ENCODE results near the gene ZNF567.

ZNF567 gene

DNA sequence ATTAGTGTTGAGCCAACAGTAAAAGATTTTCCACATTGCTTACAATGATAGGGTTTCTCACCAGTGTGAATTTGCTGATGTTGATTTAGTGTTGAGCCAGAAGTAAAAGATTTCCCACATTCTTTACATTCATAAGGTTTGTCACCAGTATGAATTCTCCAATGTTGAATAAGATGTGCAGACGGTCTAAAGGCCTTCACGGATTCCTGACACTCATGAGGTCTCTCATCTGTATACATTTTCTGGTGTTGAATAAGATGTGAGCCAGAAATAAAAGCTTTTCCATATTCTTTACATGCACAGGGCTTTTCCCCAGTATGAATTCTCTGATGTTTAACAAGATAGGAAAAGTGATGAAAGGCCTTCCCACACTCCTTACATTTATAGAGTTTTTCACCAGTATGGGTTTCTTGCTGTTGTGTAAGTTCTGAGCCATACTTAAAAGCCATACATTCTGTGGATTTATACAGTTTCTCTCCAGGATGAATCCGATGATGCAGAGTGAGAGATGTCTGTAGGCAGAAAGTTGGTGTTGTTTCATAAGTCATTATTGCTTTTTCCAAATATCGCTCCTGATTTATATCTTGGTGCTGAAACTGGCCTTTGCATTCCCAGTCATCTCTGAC is 62.8 kb downstream of the ZNF567 start:
- DNase-seq (ENCODE audit: low read depth), result no peak

All from T-helper 22 cell (primary cell).